Measurements from ENCODE around the gene CELSR2.
A peak's percentile ranks its signal among the peaks of the same experiment; 100 is the strongest.

CELSR2 gene

GRCh38 chr1:109241344-109241743 lies 8.0 kb upstream of the CELSR2 start:
- no peaks in the 10 kb centered on the region for H3K9me3 ChIP-seq (ENCODE audit: control insufficient read depth, insufficient read depth, low read depth, low read length)
- TF ChIP-seq SP2 (tag by site-specific recombination; IDR thresholded peaks at IDR 0.05) (peak; percentile 21; the same call in 1 of the 2 replicates), ZNF266 (tag by site-specific recombination; IDR thresholded peaks at IDR 0.05; ENCODE audit: low read depth) (no peak), FEZF1 (tag by site-specific recombination; IDR thresholded peaks at IDR 0.05) (0 out of 2 replicates have a peak, but pooled peaks have one; percentile 16), KLF10 (tag by site-specific recombination; IDR thresholded peaks at IDR 0.05) (peak; percentile 63; the same call in 1 of the 2 replicates)
- ChIA-PET CTCF (interaction anchor here (0.6 to 2.0 kb wide), 5 partner anchors 13 to 399 kb away, joined by 3 to 4 read pairs (median 3); no protein-coding TSS in a partner anchor), POLR2A (interaction anchor here (0.7 to 3.3 kb wide), 2 partner anchors 135 to 157 kb away, joined by 4 to 15 read pairs; partner anchors contain the start of gene SORT1)
- no peaks in the 10 kb centered on the region for H3K4me1 ChIP-seq (ENCODE audit: control insufficient read depth, insufficient read depth, low read length)
- H3K4me3 ChIP-seq (ENCODE audit: low read depth, low read length): no peak overlapping the region
- H3K36me3 ChIP-seq (ENCODE audit: control insufficient read depth in 2 of 2, insufficient read depth in 1 of 2, low read length in 2 of 2): peaks cover 0 to 38% of the 10 kb centered on the region in 2 experiments; a peak in 1 of 3 replicates
- H3K27ac ChIP-seq (ENCODE audit: extremely low read depth, low read depth, low read length): no peak overlapping the region

- no peaks in the 10 kb centered on the region for H3K4me1 ChIP-seq (ENCODE audit: control insufficient read depth, insufficient read depth, low read length)
- POLR2A ChIA-PET: interaction anchor here (0.7 kb wide), 1 partner anchor 134 kb away, joined by 4 read pairs; no protein-coding TSS in a partner anchor
- H3K4me3 ChIP-seq (ENCODE audit: low read depth, low read length): no peak overlapping the region
- H3K9me3 ChIP-seq (ENCODE audit: control insufficient read depth, insufficient read depth, low read depth, low read length): no peaks in the 10 kb centered on the region
- no peak overlapping the region for H3K27ac ChIP-seq (ENCODE audit: extremely low read depth, low read depth, low read length)
- no peak for TF ChIP-seq ZNF214 (tag by site-specific recombination; IDR thresholded peaks at IDR 0.05; ENCODE audit: borderline replicate concordance)
- no peak for TF ChIP-seq ZXDB (tag by site-specific recombination; IDR thresholded peaks at IDR 0.05)
- CTCF ChIA-PET: interaction anchor here (0.6 to 2.0 kb wide), 4 partner anchors 12 to 398 kb away, joined by 3 to 4 read pairs (median 4); no protein-coding TSS in a partner anchor
- H3K36me3 ChIP-seq (ENCODE audit: control insufficient read depth in 2 of 2, insufficient read depth in 1 of 2, low read length in 2 of 2): peaks cover 0 to 33% of the 10 kb centered on the region in 2 experiments; a peak in 1 of 3 replicates
Observed at GRCh38 chr1:109241841-109242345, 7.4 kb upstream of the CELSR2 start.

GRCh38 chr1:109242387-109242786 lies 7.0 kb upstream of the CELSR2 start:
- no peaks in the 10 kb centered on the region for H3K4me1 ChIP-seq (ENCODE audit: control insufficient read depth, insufficient read depth, low read length)
- POLR2A ChIA-PET: no interaction called here
- H3K9me3 ChIP-seq (ENCODE audit: control insufficient read depth, insufficient read depth, low read depth, low read length): no peaks in the 10 kb centered on the region
- no peak overlapping the region for H3K27ac ChIP-seq (ENCODE audit: extremely low read depth, low read depth, low read length)
- H3K36me3 ChIP-seq (ENCODE audit: control insufficient read depth in 2 of 2, insufficient read depth in 1 of 2, low read length in 2 of 2): peaks cover 0 to 28% of the 10 kb centered on the region in 2 experiments; a peak in 1 of 3 replicates
- no peak overlapping the region for H3K4me3 ChIP-seq (ENCODE audit: low read depth, low read length)
- CTCF ChIA-PET: no interaction called here
- TF ChIP-seq ZNF600 (tag by site-specific recombination; IDR thresholded peaks at IDR 0.05) (peak; percentile 25; the same call in 1 of the 2 replicates), ZSCAN4 (tag by site-specific recombination; IDR thresholded peaks at IDR 0.05) (no peak)

GRCh38 chr1:109243221-109243620 lies 6.1 kb upstream of the CELSR2 start:
- Histone ChIP-seq H3K4me3 (ENCODE audit: low read depth, low read length) (no peak overlapping the region), H3K36me3 (ENCODE audit: control insufficient read depth in 2 of 2, insufficient read depth in 1 of 2, low read length in 2 of 2) (peaks cover 0 to 19% of the 10 kb centered on the region in 2 experiments; a peak in 1 of 3 replicates), H3K4me1 (ENCODE audit: control insufficient read depth, insufficient read depth, low read length) (no peaks in the 10 kb centered on the region), H3K9me3 (ENCODE audit: control insufficient read depth, insufficient read depth, low read depth, low read length) (no peaks in the 10 kb centered on the region), H3K27ac (ENCODE audit: extremely low read depth, low read depth, low read length) (no peak overlapping the region)
- CTCF ChIA-PET: interaction anchor here (0.8 to 1.1 kb wide), 2 partner anchors 155 to 247 kb away, joined by 3 to 5 read pairs; partner anchors contain the start of gene SORT1
- POLR2A ChIA-PET: interaction anchor here (0.7 kb wide), 1 partner anchor 10 kb away, joined by 3 read pairs; no protein-coding TSS in a partner anchor
- TF ChIP-seq ZSCAN18 (tag by site-specific recombination; IDR thresholded peaks at IDR 0.05) (no peak), ZSCAN30 (tag by site-specific recombination; IDR thresholded peaks at IDR 0.05) (no peak)
